Stimulated activated CD4-positive, alpha-beta T cell treated with anti-CD3 and anti-CD28 coated beads, Interleukin-1b, Interleukin-23, amount 100 ng/mL, for 48 hours (primary cell): Measurements from ENCODE around the gene RARRES2.

Experiments
- DNase-seq: peaks from one replicate; pipeline ENCODE4 v3.0.0-alpha.2; 2020

Gene RARRES2

DNA sequence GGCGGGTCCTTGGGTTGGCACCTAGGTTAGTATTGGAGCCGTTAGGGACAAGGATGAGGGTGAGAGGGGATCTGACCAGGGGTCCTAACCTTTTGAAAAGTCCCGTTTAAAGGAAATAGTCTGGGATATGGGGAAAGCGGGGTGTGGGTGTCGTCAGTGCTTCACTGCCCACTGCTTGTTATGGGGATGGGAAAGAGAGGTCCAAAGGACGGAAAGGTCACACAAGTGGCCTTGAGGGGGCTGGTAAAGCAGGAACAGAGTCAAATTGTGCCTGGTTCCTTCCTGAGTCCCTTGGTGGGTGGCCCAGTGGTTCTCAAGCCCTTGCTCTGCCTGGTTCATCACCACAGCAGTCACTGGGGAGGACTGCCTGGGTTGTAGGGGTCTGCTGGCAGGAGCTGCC lies 35.1 kb upstream of the RARRES2 start:
- DNase-seq: no peak

DNA sequence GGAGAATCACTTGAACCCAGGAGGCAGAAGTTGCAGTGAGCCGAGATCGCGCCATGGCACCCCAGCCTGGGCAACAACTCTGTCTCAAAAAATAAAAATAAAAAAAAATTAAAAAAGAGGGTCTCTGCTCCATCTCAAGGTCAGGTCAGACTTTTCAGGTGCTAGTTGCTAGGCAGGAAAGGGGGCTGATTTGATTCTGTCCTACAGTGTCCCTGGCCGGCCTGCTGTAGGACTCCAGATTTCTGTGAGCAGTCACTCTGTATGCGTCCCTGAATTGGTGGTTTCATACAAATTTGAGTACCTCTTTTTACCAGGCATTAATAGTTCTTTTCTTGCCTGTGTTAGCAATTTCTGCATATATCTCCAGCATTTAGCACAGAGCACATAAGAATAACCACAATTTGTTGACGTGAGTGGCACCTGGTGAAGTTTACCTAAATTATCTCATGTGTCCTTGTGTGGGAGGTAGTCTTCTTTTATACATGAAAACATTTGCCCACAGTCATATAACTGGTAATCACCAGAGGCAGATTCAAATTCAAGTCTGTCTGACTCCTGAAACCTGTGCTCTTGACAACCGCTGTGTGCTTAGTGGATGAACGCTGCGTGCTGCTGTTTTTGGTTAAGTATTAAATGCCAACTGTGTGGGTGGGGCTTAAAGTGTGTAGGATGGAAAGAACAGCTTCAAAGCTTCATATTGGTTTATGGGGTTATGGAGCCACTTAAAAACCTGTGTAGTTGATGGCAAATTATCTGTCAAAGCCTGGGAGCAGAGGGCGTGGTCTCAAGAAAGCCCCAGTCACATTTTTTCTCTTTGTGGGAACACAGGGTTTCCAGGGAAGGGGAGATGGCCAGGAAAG lies 34.5 kb upstream of the RARRES2 start:
- peak; percentile 60 for DNase-seq

DNA sequence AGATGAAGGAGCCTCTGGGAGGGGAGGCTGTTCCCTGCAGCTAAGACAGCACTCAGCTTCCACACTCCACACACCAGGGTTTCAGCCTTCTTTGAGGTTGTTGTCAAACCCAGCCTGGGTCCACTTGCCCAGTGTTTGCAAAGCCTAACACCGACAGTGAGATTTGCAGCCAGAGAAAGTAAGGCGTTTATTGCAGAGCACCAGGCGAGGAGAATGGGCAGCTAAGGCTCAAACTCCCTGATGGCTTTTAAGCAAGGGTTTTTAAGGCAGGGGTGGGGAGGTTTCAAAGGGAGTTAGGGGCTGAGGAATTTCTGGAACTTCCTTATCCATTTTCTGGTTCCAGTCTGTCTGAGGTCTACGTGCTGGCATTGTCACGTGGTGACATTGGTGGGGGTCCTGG lies 33.0 kb upstream of the RARRES2 start:
- DNase-seq: no peak

DNA sequence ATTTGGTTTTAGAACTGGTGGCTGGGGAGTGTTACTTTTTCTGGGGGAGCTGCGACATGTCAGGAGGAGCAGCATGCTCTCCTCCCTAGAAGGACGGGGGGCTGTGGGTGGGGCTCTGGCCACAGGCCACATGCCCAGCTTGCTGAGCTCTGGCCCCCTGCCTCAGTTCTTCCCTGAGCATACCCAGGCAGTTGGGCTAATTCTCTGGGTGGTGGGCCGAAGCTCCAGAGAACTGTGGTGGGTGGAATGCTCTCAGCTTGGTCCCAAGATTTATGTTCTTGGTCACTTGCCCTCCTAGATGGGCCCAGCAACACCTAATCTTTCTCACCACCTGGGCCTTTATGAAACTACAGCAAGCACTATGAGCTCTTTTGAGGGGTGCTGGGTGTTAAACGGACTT lies 32.6 kb upstream of the RARRES2 start:
- DNase-seq: no peak

DNA sequence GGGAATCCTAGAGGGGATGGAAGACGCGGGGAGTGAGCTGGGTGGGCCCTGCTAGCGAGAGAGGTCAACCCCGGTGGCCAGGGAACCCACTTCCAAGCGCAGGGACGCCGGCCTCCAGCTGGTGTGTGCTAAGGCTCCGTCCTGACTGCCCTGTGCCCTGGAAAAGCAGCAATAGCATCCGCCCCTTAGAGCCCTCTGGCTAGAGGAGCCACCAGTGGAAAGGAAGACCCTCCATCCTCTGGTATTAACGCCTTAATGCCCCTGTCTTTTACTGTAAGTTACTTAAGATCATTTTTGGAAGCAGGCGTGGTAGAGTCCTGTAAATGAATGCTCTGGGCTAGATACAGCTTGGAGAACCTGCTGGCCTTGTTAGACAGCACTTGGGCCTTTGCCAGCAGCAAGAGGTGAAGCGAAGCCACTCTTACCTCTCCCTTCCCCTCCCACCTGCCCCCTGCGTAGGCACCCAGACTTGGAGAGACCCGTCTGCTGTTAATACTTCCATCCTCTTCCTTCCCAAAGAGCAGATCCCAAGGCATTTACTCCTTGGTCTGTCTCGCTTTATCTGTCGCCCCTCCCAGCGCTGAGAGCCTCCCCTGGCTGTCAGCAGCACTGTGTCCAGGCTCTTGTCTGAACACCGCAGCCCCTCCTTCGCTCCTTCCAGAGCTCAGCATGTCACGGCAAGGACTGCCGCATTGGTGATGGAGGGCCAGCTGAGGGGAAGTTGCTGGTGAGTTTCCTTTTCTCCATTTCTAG lies 31.8 kb upstream of the RARRES2 start:
- DNase-seq: no peak

DNA sequence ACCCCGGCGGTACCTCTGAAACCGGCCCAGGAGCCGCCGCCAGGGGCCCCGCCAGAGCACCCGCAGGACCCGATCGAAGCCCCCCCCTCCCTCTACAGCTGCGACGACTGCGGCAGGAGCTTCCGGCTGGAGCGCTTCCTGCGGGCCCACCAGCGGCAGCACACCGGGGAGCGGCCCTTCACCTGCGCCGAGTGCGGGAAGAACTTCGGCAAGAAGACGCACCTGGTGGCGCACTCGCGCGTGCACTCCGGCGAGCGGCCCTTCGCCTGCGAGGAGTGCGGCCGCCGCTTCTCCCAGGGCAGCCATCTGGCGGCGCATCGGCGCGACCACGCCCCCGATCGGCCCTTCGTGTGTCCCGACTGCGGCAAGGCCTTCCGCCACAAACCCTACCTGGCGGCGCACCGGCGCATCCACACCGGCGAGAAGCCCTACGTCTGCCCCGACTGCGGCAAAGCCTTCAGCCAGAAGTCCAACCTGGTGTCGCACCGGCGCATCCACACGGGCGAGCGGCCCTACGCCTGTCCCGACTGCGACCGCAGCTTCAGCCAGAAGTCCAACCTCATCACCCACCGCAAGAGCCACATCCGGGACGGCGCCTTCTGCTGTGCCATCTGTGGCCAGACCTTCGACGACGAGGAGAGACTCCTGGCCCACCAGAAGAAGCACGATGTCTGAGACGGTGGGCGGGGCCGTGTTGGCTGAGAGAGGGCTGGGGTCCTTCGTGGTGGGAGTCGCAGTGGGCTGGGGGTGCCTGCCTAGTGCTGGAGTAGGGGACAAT lies 31.0 kb upstream of the RARRES2 start:
- DNase-seq: no peak

DNA sequence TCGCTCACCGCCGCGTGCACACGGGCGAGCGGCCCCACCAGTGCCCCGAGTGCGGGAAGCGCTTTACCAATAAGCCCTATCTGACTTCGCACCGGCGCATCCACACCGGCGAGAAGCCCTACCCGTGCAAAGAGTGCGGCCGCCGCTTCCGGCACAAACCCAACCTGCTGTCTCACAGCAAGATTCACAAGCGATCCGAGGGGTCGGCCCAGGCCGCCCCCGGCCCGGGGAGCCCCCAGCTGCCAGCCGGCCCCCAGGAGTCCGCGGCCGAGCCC lies 30.5 kb upstream of the RARRES2 start:
- no peak for DNase-seq

DNA sequence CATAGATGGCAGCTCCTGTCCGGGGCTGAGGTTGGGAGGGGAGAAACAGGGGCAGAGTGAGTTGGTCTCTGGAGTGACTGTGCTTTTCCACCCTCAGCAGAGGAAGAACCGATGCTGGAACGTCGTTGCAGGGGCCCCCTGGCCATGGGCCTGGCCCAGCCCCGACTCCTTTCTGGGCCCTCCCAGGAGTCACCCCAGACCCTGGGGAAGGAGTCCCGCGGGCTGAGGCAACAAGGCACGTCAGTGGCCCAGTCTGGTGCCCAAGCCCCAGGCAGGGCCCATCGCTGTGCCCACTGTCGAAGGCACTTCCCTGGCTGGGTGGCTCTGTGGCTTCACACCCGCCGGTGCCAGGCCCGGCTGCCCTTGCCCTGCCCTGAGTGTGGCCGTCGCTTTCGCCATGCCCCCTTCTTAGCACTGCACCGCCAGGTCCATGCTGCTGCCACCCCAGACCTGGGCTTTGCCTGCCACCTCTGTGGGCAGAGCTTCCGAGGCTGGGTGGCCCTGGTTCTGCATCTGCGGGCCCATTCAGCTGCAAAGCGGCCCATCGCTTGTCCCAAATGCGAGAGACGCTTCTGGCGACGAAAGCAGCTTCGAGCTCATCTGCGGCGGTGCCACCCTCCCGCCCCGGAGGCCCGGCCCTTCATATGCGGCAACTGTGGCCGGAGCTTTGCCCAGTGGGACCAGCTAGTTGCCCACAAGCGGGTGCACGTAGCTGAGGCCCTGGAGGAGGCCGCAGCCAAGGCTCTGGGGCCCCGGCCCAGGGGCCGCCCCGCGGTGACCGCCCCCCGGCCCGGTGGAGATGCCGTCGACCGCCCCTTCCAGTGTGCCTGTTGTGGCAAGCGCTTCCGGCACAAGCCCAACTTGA lies 29.9 kb upstream of the RARRES2 start:
- DNase-seq: no peak

DNA sequence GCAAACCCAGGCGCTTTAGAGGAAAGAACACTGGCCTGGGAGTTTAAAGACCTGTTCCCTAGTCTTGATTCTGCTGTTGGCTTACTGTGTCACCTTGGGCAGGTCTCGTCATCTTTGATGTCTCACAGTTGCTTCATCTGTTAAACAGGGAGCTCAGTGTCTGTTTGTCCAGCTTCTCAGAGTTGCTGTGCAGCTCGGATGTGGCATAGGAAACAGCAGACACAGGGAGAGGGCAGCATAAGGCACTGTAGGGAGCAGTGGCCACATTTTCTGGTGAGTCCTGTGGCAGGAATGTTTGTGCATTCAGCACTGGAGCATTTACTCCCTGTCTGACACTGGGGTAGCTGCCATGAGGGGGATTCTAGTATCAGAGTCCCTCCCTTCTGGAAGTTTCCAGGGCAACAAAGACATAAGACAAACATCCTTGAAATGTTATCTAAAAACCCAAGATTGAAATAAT lies 29.2 kb upstream of the RARRES2 start:
- no peak for DNase-seq

DNA sequence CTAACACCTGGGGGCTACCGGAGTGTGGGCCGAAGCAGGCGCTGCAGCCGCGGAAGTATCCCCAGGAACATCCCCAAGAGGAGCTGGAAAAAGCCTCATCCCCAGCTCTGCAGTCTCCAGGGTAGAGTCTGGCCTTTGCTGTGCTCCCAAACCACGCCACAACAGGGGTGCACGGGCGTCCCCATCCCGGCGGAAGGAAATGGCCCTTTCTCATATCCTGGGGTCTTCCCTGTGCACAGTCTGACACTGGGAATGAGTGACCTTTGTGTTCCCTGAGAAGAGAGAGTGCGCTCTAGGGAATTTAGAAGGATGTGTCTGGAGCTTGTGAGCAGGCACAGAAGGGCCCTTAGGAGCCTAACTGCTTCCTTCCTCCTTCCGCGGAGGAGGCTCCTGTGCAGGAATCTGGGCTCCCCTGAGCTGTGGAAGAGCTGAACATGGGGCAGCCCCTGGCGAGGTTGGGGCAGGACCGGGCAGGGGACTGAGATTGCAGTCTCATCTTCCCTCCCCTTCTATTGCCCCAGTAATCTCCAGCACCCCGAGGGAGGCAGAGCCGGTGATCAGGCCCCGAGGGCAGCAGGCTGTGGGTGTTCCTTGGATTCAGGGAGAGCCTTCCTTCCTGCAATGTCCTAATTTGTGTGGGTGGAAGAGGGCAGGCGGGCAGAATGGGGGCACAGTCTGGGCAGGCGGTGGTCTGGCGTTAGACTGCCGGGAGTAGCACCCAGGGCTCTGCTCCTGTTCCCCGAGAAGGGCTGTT lies 28.5 kb upstream of the RARRES2 start:
- no peak for DNase-seq

DNA sequence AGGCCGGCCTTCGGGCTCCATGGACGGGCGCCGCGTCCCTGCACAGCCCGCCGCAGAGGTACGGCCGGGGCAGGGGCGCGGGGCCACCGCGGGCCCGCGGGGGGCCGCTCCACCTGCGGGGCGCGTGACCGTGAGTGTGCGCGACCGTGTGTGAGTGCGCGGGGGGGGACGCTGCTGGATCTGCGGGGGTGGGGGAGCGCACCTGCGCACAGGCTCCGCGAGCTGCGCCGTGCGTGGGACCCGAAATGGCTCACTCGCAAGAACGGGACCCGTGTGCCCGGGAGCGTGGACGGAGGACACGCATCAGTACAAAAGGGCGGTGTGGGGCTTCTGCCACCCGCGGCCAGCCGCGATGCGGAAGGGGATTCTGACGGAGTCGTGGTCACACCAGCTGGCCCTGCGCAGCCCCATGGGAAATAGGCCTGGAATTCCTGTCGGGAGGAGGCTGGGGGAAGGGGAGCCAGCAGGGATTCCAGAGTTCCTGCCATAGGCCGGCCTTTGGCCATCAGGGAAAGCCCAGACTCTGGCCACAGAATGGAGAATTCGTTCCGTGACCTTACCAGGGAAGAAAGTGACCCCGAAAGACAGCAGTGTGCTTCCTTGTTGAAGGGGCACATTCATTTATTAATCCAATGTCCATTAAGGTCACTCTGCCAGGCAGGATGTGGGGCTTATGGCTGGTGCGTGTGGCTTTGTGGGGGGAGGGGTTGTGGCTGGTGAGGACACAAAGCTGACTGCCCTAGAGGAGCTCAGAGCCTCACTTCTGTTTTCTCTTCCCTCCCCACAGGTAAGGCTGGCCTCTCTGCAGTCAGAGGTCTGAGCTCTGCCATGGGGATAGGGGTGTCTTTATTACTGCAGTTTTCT lies 27.7 kb upstream of the RARRES2 start:
- peak; percentile 42 for DNase-seq

DNA sequence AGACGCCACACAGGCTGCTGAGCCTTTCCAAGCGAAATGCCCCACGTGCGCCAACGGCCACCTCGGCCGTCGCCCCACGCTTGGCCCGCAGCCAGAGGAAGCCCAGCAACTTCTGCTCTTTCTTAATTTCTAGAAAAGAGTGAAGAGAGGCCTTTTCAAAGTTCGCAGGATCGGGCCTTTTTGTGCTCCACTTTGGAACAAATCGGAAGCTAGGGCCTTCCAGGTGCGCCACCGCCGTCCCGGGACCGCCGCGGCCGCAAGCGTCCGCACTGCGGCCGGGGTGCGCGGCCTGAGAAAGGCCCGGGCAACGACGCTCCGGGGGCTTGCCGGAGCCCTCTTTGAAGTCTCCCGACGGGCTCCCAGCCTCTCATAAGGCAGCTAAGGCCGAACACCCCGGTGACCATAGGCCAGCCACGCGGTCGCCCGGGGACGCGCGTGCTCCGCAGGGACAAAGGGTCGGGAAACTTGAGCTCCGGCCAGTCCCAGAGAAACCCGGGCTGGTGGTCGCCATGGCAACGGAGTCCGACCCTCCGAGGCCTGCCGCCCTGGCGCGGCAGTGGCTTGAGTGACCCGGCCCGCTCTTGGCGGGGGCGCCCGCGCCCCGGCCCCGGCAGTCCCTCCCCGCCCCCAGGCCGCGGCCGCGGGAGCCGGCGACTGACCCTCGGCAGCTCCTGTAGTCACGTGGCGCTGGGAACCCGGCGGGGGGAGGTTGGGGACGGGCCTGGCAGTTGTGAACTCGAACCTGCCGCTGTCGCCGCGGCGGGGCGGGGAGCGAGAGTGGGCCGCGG lies 26.9 kb upstream of the RARRES2 start, which contains the start of gene REPIN1:
TSS of gene REPIN1 (plus strand) at position 727 of the 788 bp plus-strand sequence. CDS start 890 bp downstream, outside the sequence.
- DNase-seq: peak; percentile 82

DNA sequence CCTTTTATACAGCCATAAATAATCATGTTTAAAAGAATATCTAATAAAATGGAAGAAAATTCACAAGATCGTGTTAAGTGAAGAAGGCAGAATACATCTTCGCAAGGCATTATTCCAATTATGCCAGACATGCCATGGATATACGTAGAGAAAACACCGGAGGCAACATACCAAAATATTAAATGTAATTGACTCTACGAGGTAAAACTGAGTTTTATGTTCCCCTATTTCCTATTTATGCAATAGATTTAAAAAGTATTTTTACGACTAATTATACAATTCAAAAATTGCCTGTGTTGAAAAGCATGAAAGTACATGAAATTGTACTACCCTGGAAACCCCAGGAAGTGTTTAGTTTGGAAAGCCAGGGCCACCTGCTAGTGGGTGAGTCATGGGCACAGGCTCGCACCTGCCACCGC lies 26.3 kb upstream of the RARRES2 start:
- no peak for DNase-seq

DNA sequence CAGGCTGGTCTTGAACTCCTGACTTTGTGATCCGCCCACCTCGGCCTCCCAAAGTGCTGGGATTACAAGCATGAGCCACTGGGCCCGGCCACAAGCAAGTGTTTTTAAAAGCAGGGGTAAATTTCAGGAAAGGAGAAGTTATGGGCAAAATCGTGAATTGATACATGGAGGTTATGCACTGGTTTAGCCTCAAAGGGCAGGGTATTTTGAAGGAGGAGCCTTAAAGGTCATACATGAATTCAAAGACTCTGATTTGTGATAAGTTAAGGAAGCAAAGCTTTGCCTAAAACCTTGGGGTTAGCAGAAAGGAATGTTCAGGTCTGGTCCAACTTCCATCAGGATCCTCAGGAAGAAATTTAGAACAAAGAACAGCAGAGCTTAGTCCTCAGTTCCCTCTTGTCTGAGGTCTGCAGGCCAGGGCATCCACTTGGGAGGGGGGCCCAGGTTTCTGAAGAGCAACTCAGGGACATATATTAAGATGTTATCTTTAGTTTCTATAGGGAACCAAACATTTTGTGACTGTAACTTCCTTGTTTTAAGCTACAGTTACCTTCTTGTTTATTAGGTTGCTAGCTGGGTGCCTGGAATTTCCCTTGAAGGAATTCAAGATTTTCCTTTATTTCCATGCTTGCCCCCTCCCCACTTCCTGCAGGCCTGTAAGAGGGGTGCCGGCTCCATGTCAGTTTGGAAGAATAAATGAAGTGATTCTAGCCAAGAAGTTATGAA lies 24.4 kb upstream of the RARRES2 start:
- DNase-seq: no peak

DNA sequence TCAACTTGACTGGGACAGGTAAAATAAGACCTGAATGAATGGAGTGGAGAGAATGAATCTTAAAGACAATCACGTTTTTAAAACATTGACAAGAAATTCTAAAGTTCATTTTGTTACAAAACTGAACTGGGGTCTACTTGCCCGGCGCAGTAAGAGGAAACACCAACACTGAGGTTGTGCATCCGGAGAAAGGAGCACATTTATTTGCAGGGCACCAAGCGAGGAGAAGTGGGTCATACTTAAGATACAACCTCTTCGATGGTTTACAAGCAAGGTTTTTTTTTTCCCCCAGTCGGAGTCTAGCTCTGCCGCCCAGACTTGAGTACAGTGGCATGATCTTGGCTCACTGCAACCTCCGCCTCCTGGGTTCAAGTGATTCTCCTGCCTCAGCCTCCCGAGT lies 23.8 kb upstream of the RARRES2 start:
- DNase-seq: no peak

DNA sequence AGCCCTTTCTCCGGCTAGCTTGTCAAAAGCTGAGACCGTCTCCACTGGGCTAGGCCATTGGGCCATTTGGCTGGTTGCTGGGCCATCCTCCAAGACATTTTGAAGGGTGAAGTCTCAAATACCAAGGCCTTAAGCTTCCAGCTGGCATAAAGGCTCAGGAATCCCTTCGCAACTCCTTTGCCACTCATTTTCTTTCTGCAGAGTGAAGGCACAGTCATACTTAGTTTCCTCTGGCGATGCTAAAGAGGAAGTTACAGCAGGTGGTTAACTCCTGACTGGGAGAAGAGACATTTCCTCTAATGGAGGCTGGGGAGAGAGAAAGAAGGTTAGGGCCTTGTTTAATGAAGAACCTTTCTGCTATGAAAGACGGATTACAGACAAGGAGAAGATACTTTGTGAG lies 22.4 kb upstream of the RARRES2 start:
- DNase-seq: no peak

DNA sequence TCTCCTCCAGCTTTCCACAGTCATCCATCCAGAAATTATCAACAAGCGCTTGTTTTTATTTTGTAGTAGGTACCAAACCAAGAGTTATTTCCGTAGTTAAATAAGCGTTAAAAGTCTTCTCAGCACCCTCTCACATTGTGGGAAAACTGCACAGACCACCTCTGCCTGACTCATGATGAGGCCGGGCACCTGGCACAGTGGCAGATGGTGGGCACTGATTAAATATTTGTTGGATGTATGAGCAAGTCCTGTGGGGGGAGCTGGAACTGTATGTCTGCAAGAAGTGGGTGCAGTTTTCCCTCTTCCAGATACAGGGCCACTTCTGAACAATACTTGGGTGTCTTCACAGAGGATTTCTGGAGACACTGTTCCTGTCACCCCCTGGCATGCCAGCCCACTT lies 21.9 kb upstream of the RARRES2 start:
- DNase-seq: no peak

DNA sequence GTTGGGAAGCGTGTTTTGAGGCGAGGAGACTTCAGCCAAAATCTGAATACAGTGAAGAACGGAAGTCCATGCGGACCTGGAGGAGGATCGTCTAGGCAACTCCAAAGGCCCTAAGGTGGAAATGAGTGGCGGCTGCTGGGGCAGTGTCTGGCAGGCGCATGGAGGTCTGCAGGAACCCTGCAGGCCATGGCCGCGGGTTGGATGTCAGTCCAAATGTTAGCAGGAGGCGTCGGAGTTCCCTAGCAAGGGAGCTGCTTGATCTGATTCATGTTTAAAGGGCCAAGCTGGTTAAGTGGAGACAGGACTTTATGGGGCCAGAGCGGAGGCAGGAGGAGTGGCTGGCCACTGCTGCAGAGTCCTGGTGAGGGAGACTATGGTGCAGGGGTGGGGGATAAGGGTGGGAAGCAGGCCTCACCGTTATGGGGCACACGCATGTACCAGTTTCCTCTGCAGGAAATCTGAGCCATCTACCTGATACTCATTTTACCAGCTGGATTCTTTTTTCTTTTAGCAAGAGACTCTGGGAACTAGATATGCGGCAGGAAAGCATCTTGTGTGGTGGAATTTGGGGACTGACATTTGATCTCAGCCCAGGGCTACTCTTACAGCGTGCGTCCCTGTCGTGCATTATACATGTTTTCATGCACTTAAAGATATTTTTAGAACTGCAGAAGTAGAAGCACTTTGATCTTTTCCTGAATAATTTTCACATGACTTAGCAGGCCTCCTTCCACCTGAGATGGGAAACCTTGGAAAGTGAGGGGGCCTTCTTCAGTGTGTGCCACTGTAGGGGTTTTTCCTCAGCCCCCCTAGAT lies 20.6 kb upstream of the RARRES2 start:
- no peak for DNase-seq
